ENCODE data around the gene SLC16A8. TPM values are rescaled to one million over a fixed set of nuclear protein-coding genes. Genes with fewer than 3 reads are reported as not detected.

Gene SLC16A8
- total and polyA plus RNA-seq, 2 donors from 2014 or later, result 0.31 to 0.92 TPM

- FAIRE-seq (no peak), DNase-seq (peak in 1 of 5 donors; percentile 72)
- TF ChIP-seq CTCF (IDR thresholded peaks at IDR 0.05; ENCODE audit: borderline replicate concordance, extremely low read depth, insufficient read depth), result no peak
- no peaks in the 10 kb centered on the region for H3K9me3 ChIP-seq (ENCODE audit: control insufficient read depth in 2 of 3, insufficient read depth in 1 of 3, low read length in 3 of 3)
- no peaks in the 10 kb centered on the region for H3K27me3 ChIP-seq (ENCODE audit: control insufficient read depth, insufficient read depth, low read length)
- H3K9ac ChIP-seq (ENCODE audit: low read length in 3 of 3), result no peak overlapping the region
- peaks cover 0 to 11% (median 7%) of the 10 kb centered on the region in 3 donors for H3K4me1 ChIP-seq (ENCODE audit: control insufficient read depth in 2 of 3, insufficient read depth in 2 of 3, low read depth in 1 of 3, low read length in 3 of 3)
- no peaks in the 10 kb centered on the region for H3K36me3 ChIP-seq (ENCODE audit: control insufficient read depth in 2 of 3, insufficient read depth in 3 of 3, low read length in 3 of 3)
- no peak overlapping the region for H3K4me3 ChIP-seq (ENCODE audit: low read length in 3 of 3)
- H3K27ac ChIP-seq (ENCODE audit: low read depth in 2 of 2, low read length in 2 of 2), result no peak overlapping the region
- intact Hi-C loops (cut with DNase I), result no loop called here
Measured at GRCh38 chr22:38115423-38116205, 31.6 kb upstream of the SLC16A8 start.

- peaks cover 0 to 11% (median 8%) of the 10 kb centered on the region in 3 donors for H3K4me1 ChIP-seq (ENCODE audit: control insufficient read depth in 2 of 3, insufficient read depth in 2 of 3, low read depth in 1 of 3, low read length in 3 of 3)
- intact Hi-C loops (cut with DNase I), result no loop called here
- H3K9me3 ChIP-seq (ENCODE audit: control insufficient read depth in 2 of 3, insufficient read depth in 1 of 3, low read length in 3 of 3), result no peaks in the 10 kb centered on the region
- FAIRE-seq (no peak), DNase-seq (peak; percentile 81 to 93 (median 87))
- no peak overlapping the region for H3K9ac ChIP-seq (ENCODE audit: low read length in 3 of 3)
- no peak overlapping the region for H3K4me3 ChIP-seq (ENCODE audit: low read length in 3 of 3)
- peak; percentile 84 for TF ChIP-seq CTCF (IDR thresholded peaks at IDR 0.05; ENCODE audit: borderline replicate concordance, extremely low read depth, insufficient read depth)
- no peak overlapping the region for H3K27ac ChIP-seq (ENCODE audit: low read depth in 2 of 2, low read length in 2 of 2)
- no peaks in the 10 kb centered on the region for H3K27me3 ChIP-seq (ENCODE audit: control insufficient read depth, insufficient read depth, low read length)
- no peaks in the 10 kb centered on the region for H3K36me3 ChIP-seq (ENCODE audit: control insufficient read depth in 2 of 3, insufficient read depth in 3 of 3, low read length in 3 of 3)
Measured at GRCh38 chr22:38114484-38115398, 30.8 kb upstream of the SLC16A8 start.

- TF ChIP-seq CTCF (IDR thresholded peaks at IDR 0.05; ENCODE audit: borderline replicate concordance, extremely low read depth, insufficient read depth), result no peak
- H3K27ac ChIP-seq (ENCODE audit: low read depth in 2 of 2, low read length in 2 of 2), result peak overlapping the region in 1 of 2 donors; percentile 82
- peaks cover 0 to 13% (median 8%) of the 10 kb centered on the region in 3 donors for H3K4me1 ChIP-seq (ENCODE audit: control insufficient read depth in 2 of 3, insufficient read depth in 2 of 3, low read depth in 1 of 3, low read length in 3 of 3)
- no peaks in the 10 kb centered on the region for H3K9me3 ChIP-seq (ENCODE audit: control insufficient read depth in 2 of 3, insufficient read depth in 1 of 3, low read length in 3 of 3)
- H3K4me3 ChIP-seq (ENCODE audit: low read length in 3 of 3), result no peak overlapping the region
- peak in 1 of 5 donors; percentile 62 for DNase-seq
- H3K27me3 ChIP-seq (ENCODE audit: control insufficient read depth, insufficient read depth, low read length), result no peaks in the 10 kb centered on the region
- no peaks in the 10 kb centered on the region for H3K36me3 ChIP-seq (ENCODE audit: control insufficient read depth in 2 of 3, insufficient read depth in 3 of 3, low read length in 3 of 3)
- no peak for FAIRE-seq
- H3K9ac ChIP-seq (ENCODE audit: low read length in 3 of 3), result no peak overlapping the region
- intact Hi-C loops (cut with DNase I), result no loop called here
Measured at GRCh38 chr22:38112381-38112780, 28.4 kb upstream of the SLC16A8 start.

All from kidney (tissue), 14 donors.